Mammary epithelial cell (primary cell): ENCODE measurements around the gene MCF2L.

Experiments used
- CTCF ChIP-seq, 2 donors: IDR thresholded peaks in 1 of 2; conservative IDR thresholded peaks in 1 of 2; 2 replicates each; pipeline ENCODE4 v1.5.1; 2011 to 2012; ENCODE audit warnings: inconsistent platforms in 2 of 2, low read length in 2 of 2, mild to moderate bottlenecking in 2 of 2, control low read depth in 1 of 2, low read depth in 1 of 2; ENCODE audit not compliant: insufficient read depth in 1 of 2; ENCODE audit errors: extremely low read depth in 1 of 2
- EZH2 ChIP-seq: IDR thresholded peaks from 2 replicates; pipeline ENCODE4 v1.6.1; 2012; ENCODE audit warnings: low read length, inconsistent platforms, borderline replicate concordance

DNA sequence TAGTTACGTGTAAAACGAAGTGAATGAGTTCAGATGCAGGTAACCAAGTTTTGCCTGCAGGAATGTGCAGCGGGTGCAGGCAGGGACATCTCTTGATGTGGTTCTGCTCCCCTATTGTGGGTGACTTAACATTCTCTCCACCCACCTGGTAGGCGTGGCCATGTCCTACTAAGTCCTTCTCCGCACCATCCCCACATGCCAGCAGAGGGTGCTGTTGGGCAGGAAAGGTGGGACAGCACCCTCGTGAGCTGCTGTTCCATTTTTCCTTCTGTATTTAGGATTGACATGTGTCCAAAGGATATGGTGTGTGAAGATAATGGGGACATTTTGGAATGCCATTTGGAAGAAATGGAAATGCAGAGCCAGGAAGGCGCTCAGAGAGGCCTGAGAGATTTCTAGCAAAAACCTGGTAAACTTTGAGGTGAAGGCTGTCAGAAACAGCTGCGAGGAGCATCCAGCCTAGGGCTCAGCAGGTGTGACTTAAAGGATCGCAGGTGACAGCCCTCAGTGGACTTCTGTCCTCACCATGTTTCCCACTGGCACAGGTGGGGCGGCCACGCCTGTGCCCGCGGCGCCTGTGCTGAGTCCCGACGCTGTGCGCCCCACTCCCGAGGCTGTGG, 26.2 kb upstream of the MCF2L start:
- peak; percentile 97 to 99 for TF ChIP-seq CTCF (conservative IDR thresholded peaks at IDR 0.05 in 1 of 2, IDR thresholded peaks at IDR 0.05 in 1 of 2; ENCODE audit: extremely low read depth in 1 of 2, insufficient read depth in 1 of 2, low read depth in 1 of 2, low read length in 2 of 2)
- TF ChIP-seq EZH2, result no peak
